ENCODE results near the gene DUSP22. TPM values are rescaled to one million over a fixed set of nuclear protein-coding genes. Genes with fewer than 3 reads are reported as not detected.

The DUSP22 gene
- total and polyA plus RNA-seq, 2 donors (not counting 1 experiment from before 2014, with no cell fraction given): 117 to 133 TPM

GRCh38 chr6:291204-291696, 1.0 kb upstream of the DUSP22 start:
- intact Hi-C loops (cut with micrococcal nuclease): loop anchor here (2.0 to 5.0 kb wide), 5 partner anchors 20 to 102 kb away; no protein-coding TSS in a partner anchor
- Histone ChIP-seq H4K20me1 (ENCODE audit: control insufficient read depth, insufficient read depth, low read length, poor library complexity, severe bottlenecking) (no peaks in the 10 kb centered on the region), H3K79me2 (ENCODE audit: control insufficient read depth, insufficient read depth, low read length) (peaks cover 18% of the 10 kb centered on the region), H3K9ac (ENCODE audit: low read length) (peak overlapping the region; percentile 74), H3K4me1 (ENCODE audit: control insufficient read depth in 2 of 2, insufficient read depth in 2 of 2, low read length in 2 of 2) (peaks cover 81 to 90% of the 10 kb centered on the region in 2 donors), H2AFZ (ENCODE audit: insufficient read depth, low read depth, low read length, poor library complexity, severe bottlenecking) (peak overlapping the region; percentile 57), H3K27me3 (replicated peaks in 1 of 4; ENCODE audit: control extremely low read depth in 1 of 4, control insufficient read depth in 3 of 4, insufficient read depth in 4 of 4, low read length in 3 of 4) (no peaks in the 10 kb centered on the region), H3K4me2 (replicated peaks; ENCODE audit: low read depth, low read length, poor library complexity, severe bottlenecking) (peak overlapping the region; percentile 80), H3K9me3 (ENCODE audit: control extremely low read depth in 1 of 3, control insufficient read depth in 2 of 3, insufficient read depth in 1 of 3, low read length in 2 of 3) (peaks cover 0 to 4% (median 0%) of the 10 kb centered on the region in 3 donors), H3K27ac (ENCODE audit: low read length in 2 of 2) (peak overlapping the region; percentile 93 to 95), H3K4me3 (ENCODE audit: control extremely low read depth in 1 of 5, extremely low read depth in 1 of 5, insufficient read depth in 1 of 5, low read depth in 2 of 5, low read length in 4 of 5) (peak overlapping the region; percentile 50 to 87 (median 66)), H3K36me3 (replicated peaks in 1 of 2; ENCODE audit: control extremely low read depth in 1 of 2, control insufficient read depth in 1 of 2, extremely low read depth in 1 of 2, insufficient read depth in 2 of 2, low read length in 1 of 2) (no peaks in the 10 kb centered on the region)
- H3K4me1 Mint-ChIP-seq: peaks cover 63% of the 10 kb centered on the region
- H3K9me3 Mint-ChIP-seq (ENCODE audit: insufficient read depth): no peaks in the 10 kb centered on the region
- H3K27me3 Mint-ChIP-seq: no peaks in the 10 kb centered on the region
- ATAC-seq (ENCODE audit: low read depth): no peak
- no peak for TF ChIP-seq CTCF (IDR thresholded peaks at IDR 0.05)
- no peak for TF ChIP-seq EZH2 (IDR thresholded peaks at IDR 0.05; ENCODE audit: borderline replicate concordance, insufficient read depth, low read depth, low read length, poor library complexity, severe bottlenecking)
- POLR2A ChIA-PET: interaction anchor here (0.8 kb wide), 1 partner anchor 102 kb away, joined by 3 read pairs; no protein-coding TSS in a partner anchor
- H3K4me3 Mint-ChIP-seq: peak overlapping the region; percentile 79
- CTCF ChIA-PET: interaction anchor here (0.7 to 3.2 kb wide), 6 partner anchors 9 to 105 kb away, joined by 4 to 15 read pairs (median 4); no protein-coding TSS in a partner anchor
- WGBS (ENCODE audit: insufficient coverage): 29% methylated on average over 4 of the region's 8 CpGs
- no peak for DNase-seq
- peak overlapping the region; percentile 91 for H3K27ac Mint-ChIP-seq
